Measurements from ENCODE around the gene ATP2C1.

DNA sequence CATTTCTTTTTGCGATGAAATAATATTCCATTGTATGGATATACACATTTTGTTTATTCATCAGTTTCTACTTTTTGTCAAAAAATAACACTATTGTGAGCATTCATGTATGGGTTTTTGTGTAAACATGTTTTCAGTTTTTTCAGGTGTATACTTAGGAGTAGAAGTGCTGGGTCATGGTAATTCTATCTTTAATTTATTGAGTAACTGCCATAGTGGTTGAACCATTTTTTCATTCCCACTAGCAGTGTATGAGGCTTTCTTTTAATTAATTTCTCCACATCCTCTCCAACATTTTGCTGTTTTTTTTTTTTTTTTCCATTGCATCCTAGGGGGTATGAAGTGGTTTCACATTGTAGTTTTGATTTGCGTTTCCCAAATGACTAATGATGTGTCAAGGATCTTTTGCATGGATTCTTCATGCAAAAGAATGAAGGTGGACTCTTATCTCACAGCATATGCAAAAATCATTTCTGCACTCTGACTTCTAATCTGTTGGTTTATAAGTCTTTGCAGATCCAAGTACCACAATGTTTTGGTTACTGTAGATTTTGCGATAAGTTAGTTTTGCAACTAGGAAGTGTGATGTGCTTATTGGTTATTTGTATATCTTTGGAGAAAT lies 12.6 kb downstream of the ATP2C1 start:
- TF ChIP-seq CTCF (conservative IDR thresholded peaks at IDR 0.05; ENCODE audit: low read length) (no peak), EZH2phosphoT487 (IDR thresholded peaks at IDR 0.05; ENCODE audit: borderline replicate concordance) (no peak)
